Vagina (tissue), 2 donors: ENCODE data around the gene HIVEP1. TPM values are rescaled to one million over a fixed set of nuclear protein-coding genes. Genes with fewer than 3 reads are reported as not detected.
"Not testable (repeated sequence)": the region's sequence is repeated elsewhere in the genome, so short reads cannot be mapped to it uniquely, and the experiment has no call there.

ENCODE experiments used
- DNase-seq, 2 donors: peaks; one replicate each; pipeline ENCODE4 v3.0.0-alpha.2; 2017; ENCODE audit errors: extremely low spot score in 2 of 2
- H3K27ac ChIP-seq: fragments of 200-600 bp; sonication (generic); one replicate; pipeline ENCODE4 v1.5.1; 2019
- H3K27me3 ChIP-seq: fragments of 200-600 bp; sonication (generic); one replicate; pipeline ENCODE4 v1.5.1; 2019
- H3K36me3 ChIP-seq, 2 donors: fragments of 200-600 bp; sonication (generic); one replicate each; pipeline ENCODE4 v1.5.1; 2017 to 2019
- H3K4me1 ChIP-seq: fragments of 200-600 bp; sonication (generic); one replicate; pipeline ENCODE4 v1.5.1; 2019
- H3K4me3 ChIP-seq, 2 donors: fragments of 200-600 bp; sonication (generic); 1 replicate in 1 of 2; 2 replicates in 1 of 2; pipeline ENCODE4 v1.5.1; 2016 to 2019
- H3K9me3 ChIP-seq: fragments of 200-600 bp; sonication (generic); one replicate; pipeline ENCODE4 v1.5.1; 2019
- CTCF ChIP-seq, 3 experiments: fragments of 450-650 bp in 2 of 3; fragments of 200-600 bp in 1 of 3; sonication (generic) in 1 of 3; IDR thresholded peaks; one replicate each; pipeline ENCODE4 v1.5.1; 2017 to 2019; ENCODE audit warnings: antibody characterized with exemption in 3 of 3, mild to moderate bottlenecking in 2 of 3, moderate library complexity in 2 of 3
- POLR2A ChIP-seq, 2 donors: fragments of 450-650 bp; IDR thresholded peaks; one replicate each; pipeline ENCODE4 v1.6.1; 2017; ENCODE audit warnings: antibody characterized with exemption in 2 of 2, mild to moderate bottlenecking in 2 of 2, moderate library complexity in 2 of 2
- POLR2AphosphoS5 ChIP-seq, 2 donors: sonication (generic); formaldehyde crosslinking; IDR thresholded peaks; one replicate each; pipeline ENCODE4 v1.9.0; 2017; ENCODE audit warnings: antibody characterized with exemption in 2 of 2, mild to moderate bottlenecking in 2 of 2, low read depth in 1 of 2; ENCODE audit not compliant: insufficient read depth in 1 of 2
- intact Hi-C: fragments of 100-400 bp; cut with DNase I; formaldehyde crosslinking; loops from one replicate; pipeline ENCODE4 v1.15.1; 2023
- total RNA-seq: library from RNA; depleted of rRNA; stranded (reverse); fragments of >200 nt; gene quantifications from one replicate; pipeline ENCODE4 v1.2.3, GENCODE V29; 2016

The HIVEP1 gene
- total RNA-seq, 1 donor from 2014 or later = 36.1 TPM

- TF ChIP-seq CTCF (IDR thresholded peaks at IDR 0.05) (no peak), POLR2A (IDR thresholded peaks at IDR 0.05) (no peak), POLR2AphosphoS5 (IDR thresholded peaks at IDR 0.05; ENCODE audit: insufficient read depth in 1 of 2, low read depth in 1 of 2) (no peak)
- intact Hi-C loops = no loop called here
- H3K36me3 ChIP-seq = no peaks in the 10 kb centered on the region
- H3K4me3 ChIP-seq = no peak overlapping the region
- no peak for DNase-seq
- H3K27ac ChIP-seq = no peak overlapping the region
- no peaks in the 10 kb centered on the region for H3K27me3 ChIP-seq
- no peaks in the 10 kb centered on the region for H3K9me3 ChIP-seq
- H3K4me1 ChIP-seq = no peaks in the 10 kb centered on the region
Measured at GRCh38 chr6:12174878-12175277, 162.8 kb downstream of the HIVEP1 start.

- no peaks in the 10 kb centered on the region for H3K4me1 ChIP-seq
- TF ChIP-seq POLR2AphosphoS5 (IDR thresholded peaks at IDR 0.05; ENCODE audit: insufficient read depth in 1 of 2, low read depth in 1 of 2) (no peak), POLR2A (IDR thresholded peaks at IDR 0.05) (no peak), CTCF (IDR thresholded peaks at IDR 0.05) (no peak)
- H3K4me3 ChIP-seq = no peak overlapping the region
- no peak overlapping the region for H3K27ac ChIP-seq
- no peak for DNase-seq
- no peaks in the 10 kb centered on the region for H3K27me3 ChIP-seq
- no peaks in the 10 kb centered on the region for H3K36me3 ChIP-seq
- no peaks in the 10 kb centered on the region for H3K9me3 ChIP-seq
- intact Hi-C loops = no loop called here
Measured at GRCh38 chr6:12175626-12176025, 163.5 kb downstream of the HIVEP1 start.

- H3K4me1 ChIP-seq, H3K27ac ChIP-seq, H3K36me3 ChIP-seq, H3K9me3 ChIP-seq, intact Hi-C loops, DNase-seq, H3K27me3 ChIP-seq, H3K4me3 ChIP-seq: not testable (repeated sequence)
Measured at GRCh38 chr6:12176782-12177181, 164.7 kb downstream of the HIVEP1 start.

- Histone ChIP-seq H3K27ac (no peak overlapping the region), H3K9me3 (no peaks in the 10 kb centered on the region), H3K4me1 (no peaks in the 10 kb centered on the region), H3K27me3 (no peaks in the 10 kb centered on the region), H3K36me3 (no peaks in the 10 kb centered on the region), H3K4me3 (no peak overlapping the region)
- DNase-seq = no peak
- TF ChIP-seq CTCF (IDR thresholded peaks at IDR 0.05) = no peak
- TF ChIP-seq POLR2AphosphoS5 (IDR thresholded peaks at IDR 0.05; ENCODE audit: insufficient read depth in 1 of 2, low read depth in 1 of 2) = no peak
- TF ChIP-seq POLR2A (IDR thresholded peaks at IDR 0.05) = no peak
- intact Hi-C loops = no loop called here
Measured at GRCh38 chr6:12178521-12178920, 166.4 kb downstream of the HIVEP1 start.

GRCh38 chr6:12181481-12181880, 169.4 kb downstream of the HIVEP1 start:
- Histone ChIP-seq H3K36me3 (no peaks in the 10 kb centered on the region), H3K27me3 (no peaks in the 10 kb centered on the region), H3K4me3 (no peak overlapping the region), H3K9me3 (no peaks in the 10 kb centered on the region), H3K4me1 (no peaks in the 10 kb centered on the region), H3K27ac (no peak overlapping the region)
- intact Hi-C loops = no loop called here
- TF ChIP-seq POLR2AphosphoS5 (IDR thresholded peaks at IDR 0.05; ENCODE audit: insufficient read depth in 1 of 2, low read depth in 1 of 2) (no peak), CTCF (IDR thresholded peaks at IDR 0.05) (no peak), POLR2A (IDR thresholded peaks at IDR 0.05) (no peak)
- DNase-seq = no peak

GRCh38 chr6:12182676-12183075, 170.6 kb downstream of the HIVEP1 start:
- no peak for DNase-seq
- no peak overlapping the region for H3K27ac ChIP-seq
- H3K4me1 ChIP-seq = no peaks in the 10 kb centered on the region
- no peak overlapping the region for H3K4me3 ChIP-seq
- H3K9me3 ChIP-seq = no peaks in the 10 kb centered on the region
- intact Hi-C loops = no loop called here
- TF ChIP-seq CTCF (IDR thresholded peaks at IDR 0.05) (no peak), POLR2AphosphoS5 (IDR thresholded peaks at IDR 0.05; ENCODE audit: insufficient read depth in 1 of 2, low read depth in 1 of 2) (no peak), POLR2A (IDR thresholded peaks at IDR 0.05) (no peak)
- no peaks in the 10 kb centered on the region for H3K36me3 ChIP-seq
- H3K27me3 ChIP-seq = no peaks in the 10 kb centered on the region
